WTC11 (cell line): Measurements from ENCODE around the gene PSMA7. TPM values are rescaled to one million over a fixed set of nuclear protein-coding genes. Genes with fewer than 3 reads are reported as not detected.

Source experiments
- ATAC-seq: fragments of 200-7000 bp; cut with Tn5 transposase; 2 replicates; pipeline ENCODE4 v1.10.0; 2021; ENCODE audit warnings: mild to moderate bottlenecking, moderate library complexity
- CTCF ChIA-PET: fragments of 300-600 bp; sonication (Branson Sonifier 250); formaldehyde crosslinking; loops from one replicate; lab custom pipeline; 2021; ENCODE audit warnings: antibody characterized with exemption; lab: Charles Lee
- POLR2A ChIA-PET: fragments of 350-600 bp; sonication (Branson Sonifier 250); formaldehyde crosslinking; loops from one replicate; lab custom pipeline; 2021; ENCODE audit warnings: antibody characterized with exemption; lab: Charles Lee
- DNase-seq: peaks from one replicate; pipeline ENCODE4 v3.0.0; 2021; ENCODE audit warnings: low spot score
- H3K27ac Mint-ChIP-seq: 2 replicates; pipeline ENCODE4 v1.8.0; 2021; ENCODE audit warnings: mixed read lengths
- H3K27me3 Mint-ChIP-seq: 2 replicates; pipeline ENCODE4 v1.8.0; 2021; ENCODE audit warnings: low read depth, mild to moderate bottlenecking, moderate library complexity, mixed read lengths
- H3K36me3 Mint-ChIP-seq: 2 replicates; pipeline ENCODE4 v1.8.0; 2021; ENCODE audit warnings: mixed read lengths
- H3K4me1 Mint-ChIP-seq: 2 replicates; pipeline ENCODE4 v1.8.0; 2022; ENCODE audit warnings: mixed read lengths
- H3K4me3 Mint-ChIP-seq: 2 replicates; pipeline ENCODE4 v1.8.0; 2021; ENCODE audit warnings: mild to moderate bottlenecking, moderate library complexity, mixed read lengths
- H3K9me3 Mint-ChIP-seq: 2 replicates; pipeline ENCODE4 v1.8.0; 2021; ENCODE audit warnings: mixed read lengths
- CBFB ChIP-seq: sonication (generic); formaldehyde crosslinking; IDR thresholded peaks from 2 replicates; pipeline ENCODE4 v1.8.1; 2022; ENCODE audit warnings: mild to moderate bottlenecking, low read depth, missing genetic modification reagents
- CREM ChIP-seq: sonication (generic); formaldehyde crosslinking; IDR thresholded peaks from 2 replicates; pipeline ENCODE4 v1.8.1; 2022; ENCODE audit warnings: mild to moderate bottlenecking, missing genetic modification reagents, moderate library complexity
- ERG ChIP-seq: fragments of 250-450 bp; sonication (Bioruptor Pico); IDR thresholded peaks from 2 replicates; pipeline ENCODE4 v1.8.0; 2021; ENCODE audit warnings: mild to moderate bottlenecking
- ETV6 ChIP-seq: sonication (generic); formaldehyde crosslinking; IDR thresholded peaks from 2 replicates; pipeline ENCODE4 v1.8.1; 2022; ENCODE audit warnings: mild to moderate bottlenecking, missing genetic modification reagents
- FOXK1 ChIP-seq: sonication (generic); formaldehyde crosslinking; IDR thresholded peaks from 2 replicates; pipeline ENCODE4 v1.8.0; 2022; ENCODE audit warnings: mild to moderate bottlenecking, moderate library complexity, missing genetic modification reagents
- FOXP1 ChIP-seq: sonication (generic); formaldehyde crosslinking; IDR thresholded peaks from 2 replicates; pipeline ENCODE4 v1.8.0; 2022; ENCODE audit warnings: missing genetic modification reagents, mild to moderate bottlenecking, moderate library complexity, borderline replicate concordance
- MXD4 ChIP-seq: fragments of 250-450 bp; sonication (Bioruptor Pico); IDR thresholded peaks from 2 replicates; pipeline ENCODE4 v1.8.0; 2021; ENCODE audit warnings: mild to moderate bottlenecking, moderate library complexity, borderline replicate concordance
- PREB ChIP-seq: sonication (generic); formaldehyde crosslinking; IDR thresholded peaks from 2 replicates; pipeline ENCODE4 v1.8.1; 2022; ENCODE audit warnings: mild to moderate bottlenecking, missing genetic modification reagents, moderate library complexity, borderline replicate concordance
- RORB ChIP-seq: fragments of 250-450 bp; sonication (Bioruptor Pico); IDR thresholded peaks from 2 replicates; pipeline ENCODE4 v1.9.0; 2021; ENCODE audit warnings: mild to moderate bottlenecking
- SOX15 ChIP-seq: fragments of 250-450 bp; sonication (Bioruptor Pico); IDR thresholded peaks from 2 replicates; pipeline ENCODE4 v1.9.0; 2021; ENCODE audit warnings: mild to moderate bottlenecking
- SP1 ChIP-seq: sonication (generic); formaldehyde crosslinking; conservative IDR thresholded peaks from 2 replicates; pipeline ENCODE4 v1.8.1; 2022; ENCODE audit warnings: missing genetic modification reagents
- USF1 ChIP-seq: sonication (generic); formaldehyde crosslinking; IDR thresholded peaks from 2 replicates; pipeline ENCODE4 v1.8.0; 2022; ENCODE audit warnings: mild to moderate bottlenecking, missing genetic modification reagents
- ZNF219 ChIP-seq: sonication (generic); formaldehyde crosslinking; IDR thresholded peaks from 2 replicates; pipeline ENCODE4 v1.8.0; 2023; ENCODE audit warnings: missing genetic modification reagents, mild to moderate bottlenecking, borderline replicate concordance
- ZNF512 ChIP-seq: sonication (generic); formaldehyde crosslinking; IDR thresholded peaks from 2 replicates; pipeline ENCODE4 v1.8.1; 2022; ENCODE audit warnings: missing genetic modification reagents, borderline replicate concordance
- ZNF671 ChIP-seq: fragments of 250-450 bp; sonication (Bioruptor Pico); IDR thresholded peaks from 2 replicates; pipeline ENCODE4 v1.8.0; 2021; ENCODE audit warnings: mild to moderate bottlenecking
- total RNA-seq: library from RNA; stranded (reverse); gene quantifications from 3 replicates; pipeline ENCODE4 v1.2.3, GENCODE V29; 2021
- TF ChIP-seq, protein P1 (sequence below): sonication (generic); formaldehyde crosslinking; IDR thresholded peaks from 2 replicates; pipeline ENCODE4 v1.8.1; 2023; ENCODE audit warnings: mild to moderate bottlenecking, missing genetic modification reagents
- TF ChIP-seq, protein P2 (sequence below): sonication (generic); formaldehyde crosslinking; conservative IDR thresholded peaks from 2 replicates; pipeline ENCODE4 v1.8.1; 2022; ENCODE audit warnings: mild to moderate bottlenecking, missing genetic modification reagents

PSMA7 gene
- total RNA-seq, 1 experiment from 2014 or later: 364 TPM

DNA sequence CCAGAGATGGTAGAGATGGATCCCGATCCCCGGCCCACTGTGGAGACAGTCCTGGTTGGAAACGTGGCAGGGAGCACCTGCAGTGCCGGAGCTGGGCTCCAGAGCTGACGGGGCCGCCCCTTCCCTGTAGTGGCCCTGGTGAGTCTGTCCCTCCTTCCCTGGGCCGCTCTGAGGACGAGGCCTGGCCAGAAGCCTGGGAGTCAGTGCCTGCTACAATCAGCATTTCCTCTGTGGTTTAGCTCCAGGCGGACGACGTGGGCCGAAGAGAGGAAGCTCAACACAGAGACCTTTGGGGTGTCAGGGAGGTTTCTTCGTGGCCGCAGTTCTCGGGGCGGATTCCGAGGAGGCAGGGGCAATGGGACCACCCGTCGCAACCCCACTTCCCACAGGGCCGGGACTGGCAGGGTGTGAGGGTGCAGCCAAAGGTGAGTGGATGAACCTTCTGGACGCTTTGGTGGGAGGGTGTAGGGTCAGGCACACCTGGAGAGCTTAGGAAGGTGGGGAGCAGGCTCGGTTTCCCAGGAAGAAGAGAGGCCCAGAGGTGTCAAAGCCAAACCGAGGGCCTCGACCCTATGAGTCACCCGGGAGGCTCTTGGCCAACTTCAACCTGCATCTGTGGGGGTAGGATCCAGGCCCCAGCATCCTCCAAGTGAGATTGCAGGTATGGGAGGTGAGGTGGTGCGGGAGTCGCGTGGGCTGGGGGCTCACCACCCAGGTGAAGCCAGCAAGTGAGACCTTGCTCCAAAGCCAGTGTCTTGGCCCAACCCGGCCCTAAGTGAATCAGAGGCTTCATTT is 9.9 kb downstream of the PSMA7 start (continued):
- TF ChIP-seq ERG (CRISPR knock-in tag) (no peak), SOX15 (CRISPR knock-in tag) (no peak), ZNF512 (CRISPR knock-in tag) (no peak)
- TF ChIP-seq, protein P1, sequence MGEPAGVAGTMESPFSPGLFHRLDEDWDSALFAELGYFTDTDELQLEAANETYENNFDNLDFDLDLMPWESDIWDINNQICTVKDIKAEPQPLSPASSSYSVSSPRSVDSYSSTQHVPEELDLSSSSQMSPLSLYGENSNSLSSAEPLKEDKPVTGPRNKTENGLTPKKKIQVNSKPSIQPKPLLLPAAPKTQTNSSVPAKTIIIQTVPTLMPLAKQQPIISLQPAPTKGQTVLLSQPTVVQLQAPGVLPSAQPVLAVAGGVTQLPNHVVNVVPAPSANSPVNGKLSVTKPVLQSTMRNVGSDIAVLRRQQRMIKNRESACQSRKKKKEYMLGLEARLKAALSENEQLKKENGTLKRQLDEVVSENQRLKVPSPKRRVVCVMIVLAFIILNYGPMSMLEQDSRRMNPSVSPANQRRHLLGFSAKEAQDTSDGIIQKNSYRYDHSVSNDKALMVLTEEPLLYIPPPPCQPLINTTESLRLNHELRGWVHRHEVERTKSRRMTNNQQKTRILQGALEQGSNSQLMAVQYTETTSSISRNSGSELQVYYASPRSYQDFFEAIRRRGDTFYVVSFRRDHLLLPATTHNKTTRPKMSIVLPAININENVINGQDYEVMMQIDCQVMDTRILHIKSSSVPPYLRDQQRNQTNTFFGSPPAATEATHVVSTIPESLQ: no peak

- Mint-ChIP-seq H3K27me3 (no peaks in the 10 kb centered on the region), H3K9me3 (no peaks in the 10 kb centered on the region), H3K4me1 (no peaks in the 10 kb centered on the region), H3K36me3 (peaks cover 81% of the 10 kb centered on the region), H3K27ac (peak overlapping the region; percentile 91), H3K4me3 (no peak overlapping the region)
- DNase-seq (no peak), ATAC-seq (no peak)
- TF ChIP-seq ETV6: no peak
- TF ChIP-seq CREM: no peak
- no peak for TF ChIP-seq CBFB (CRISPR knock-in tag)
- no peak for TF ChIP-seq ZNF671 (CRISPR knock-in tag)
- TF ChIP-seq SOX15 (CRISPR knock-in tag): no peak
- TF ChIP-seq ZNF219 (CRISPR knock-in tag): no peak
- TF ChIP-seq MXD4 (CRISPR knock-in tag): no peak
- TF ChIP-seq, protein P1: no peak
- TF ChIP-seq SP1 (CRISPR knock-in tag): no peak
- no peak for TF ChIP-seq USF1 (CRISPR knock-in tag)
- TF ChIP-seq PREB (CRISPR knock-in tag): no peak
- TF ChIP-seq FOXP1 (CRISPR knock-in tag): no peak
- no peak for TF ChIP-seq FOXK1 (CRISPR knock-in tag)
- no peak for TF ChIP-seq RORB (CRISPR knock-in tag)
- TF ChIP-seq ERG (CRISPR knock-in tag): no peak
- TF ChIP-seq, protein P2, sequence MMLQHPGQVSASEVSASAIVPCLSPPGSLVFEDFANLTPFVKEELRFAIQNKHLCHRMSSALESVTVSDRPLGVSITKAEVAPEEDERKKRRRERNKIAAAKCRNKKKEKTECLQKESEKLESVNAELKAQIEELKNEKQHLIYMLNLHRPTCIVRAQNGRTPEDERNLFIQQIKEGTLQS: no peak
- ChIA-PET POLR2A (no interaction called here), CTCF (interaction anchor here (0.5 to 1.5 kb wide), 3 partner anchors 10 to 121 kb away, joined by 3 to 8 read pairs (median 3); no protein-coding TSS in a partner anchor)
Observed at GRCh38 chr20:62132421-62132820, 10.8 kb downstream of the PSMA7 start.
